Stimulated activated CD4-positive, alpha-beta T cell treated with anti-CD3 and anti-CD28 coated beads, TNF-alpha, amount 100 ng/mL, for 48 hours (primary cell): ENCODE measurements around the gene PSMA1.
A peak's percentile ranks its signal among the peaks of the same experiment; 100 is the strongest.

Experiments
- DNase-seq, 3 donors: peaks; one replicate each; pipeline ENCODE4 v3.0.0-alpha.2; 2020; ENCODE audit warnings: low read depth in 3 of 3

The PSMA1 gene

GRCh38 chr11:14529951-14530350 is 9.8 kb upstream of the PSMA1 start:
- DNase-seq: no peak

GRCh38 chr11:14529321-14529720 is 9.1 kb upstream of the PSMA1 start:
- DNase-seq: no peak

- DNase-seq: no peak
These were observed 2.6 kb upstream of the PSMA1 start for GRCh38 chr11:14522801-14523200.

GRCh38 chr11:14522245-14522644 is 2.1 kb upstream of the PSMA1 start:
- no peak for DNase-seq

- DNase-seq: no peak
These were observed 563 bp upstream of the PSMA1 start for GRCh38 chr11:14520747-14521151.

GRCh38 chr11:14519597-14519916 is 629 bp downstream of the PSMA1 start:
- DNase-seq: peak in 2 of 3 donors; percentile 15 to 26

GRCh38 chr11:14518820-14519219 is 1.4 kb downstream of the PSMA1 start:
- DNase-seq: no peak

- DNase-seq: no peak
These were observed 6.4 kb downstream of the PSMA1 start for GRCh38 chr11:14513800-14514199.

- DNase-seq: no peak
These were observed 13.7 kb downstream of the PSMA1 start for GRCh38 chr11:14506532-14506931.

- no peak for DNase-seq
These were observed 17.2 kb downstream of the PSMA1 start for GRCh38 chr11:14503023-14503422.

GRCh38 chr11:14502039-14502438 is 18.1 kb downstream of the PSMA1 start:
- DNase-seq: no peak

GRCh38 chr11:14500181-14500651 is 20.0 kb downstream of the PSMA1 start:
- peak in 1 of 3 donors; percentile 8 for DNase-seq

- DNase-seq: peak; percentile 81 to 90 (median 86)
These were observed 20.5 kb downstream of the PSMA1 start, which contains the start of gene COPB1 for GRCh38 chr11:14499560-14500180. Gene COPB1 (minus strand): TSS chr11:14499811. CDS start chr11:14498928, 883 bp downstream.

- peak in 2 of 3 donors; percentile 7 to 31 for DNase-seq
These were observed 21.0 kb downstream of the PSMA1 start for GRCh38 chr11:14499178-14499559.

- no peak for DNase-seq
These were observed 39.5 kb downstream of the PSMA1 start for GRCh38 chr11:14480716-14481115.

GRCh38 chr11:14471127-14471526 is 49.1 kb downstream of the PSMA1 start:
- DNase-seq: no peak

- DNase-seq: no peak
These were observed 56.6 kb downstream of the PSMA1 start for GRCh38 chr11:14463623-14464022.

- DNase-seq: no peak
These were observed 60.0 kb downstream of the PSMA1 start for GRCh38 chr11:14460147-14460546.

GRCh38 chr11:14458377-14458776 is 61.8 kb downstream of the PSMA1 start:
- DNase-seq: no peak

- DNase-seq: no peak
These were observed 64.3 kb downstream of the PSMA1 start for GRCh38 chr11:14455648-14456430.
